DMS153 treated with DMSO at 0.1 percent for 48 hours (cell line): Measurements from ENCODE around the gene WT1.
"Not testable (repeated sequence)": the region's sequence is repeated elsewhere in the genome, so short reads cannot be mapped to it uniquely, and the experiment has no call there.

ENCODE experiments used
- DNase-seq: peaks from one replicate; lab custom pipeline; 2025; ENCODE audit not compliant: unreplicated experiment; lab: John Stamatoyannopoulos, UW

The WT1 gene

DNA sequence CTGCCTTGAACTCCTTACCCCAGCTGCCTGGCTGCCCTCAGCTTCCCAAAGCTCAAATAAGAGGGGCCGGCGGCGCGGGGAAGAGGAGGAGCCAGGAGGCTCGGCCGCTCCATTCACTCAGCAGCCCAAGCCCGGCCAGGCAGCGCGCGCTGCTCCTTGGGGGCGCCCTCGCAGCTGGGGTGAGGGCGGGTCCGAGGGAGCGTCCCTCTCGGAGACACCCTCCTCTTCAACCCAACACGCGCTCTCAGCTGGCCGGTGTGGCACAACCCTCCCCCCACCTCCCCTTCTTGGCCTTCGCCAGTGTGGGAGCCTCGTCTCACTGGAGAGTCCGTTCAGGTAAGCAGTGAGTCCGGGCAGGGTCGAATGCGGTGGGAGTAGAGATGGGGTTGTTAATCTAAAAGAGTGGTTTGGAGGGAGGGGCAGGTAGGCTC, at the start of gene WT1:
WT1 (minus strand) TSS at position 29 of the 431 bp plus-strand sequence.
- DNase-seq, result no peak

GRCh38 chr11:32479291-32479690, 44.0 kb upstream of the WT1 start:
- no peak for DNase-seq

- no peak for DNase-seq
Measured at GRCh38 chr11:32478277-32478731, 43.0 kb upstream of the WT1 start.

GRCh38 chr11:32473282-32473909, 38.1 kb upstream of the WT1 start:
- DNase-seq, result no peak

- no peak for DNase-seq
Measured at GRCh38 chr11:32472226-32472625, 36.9 kb upstream of the WT1 start.

DNA sequence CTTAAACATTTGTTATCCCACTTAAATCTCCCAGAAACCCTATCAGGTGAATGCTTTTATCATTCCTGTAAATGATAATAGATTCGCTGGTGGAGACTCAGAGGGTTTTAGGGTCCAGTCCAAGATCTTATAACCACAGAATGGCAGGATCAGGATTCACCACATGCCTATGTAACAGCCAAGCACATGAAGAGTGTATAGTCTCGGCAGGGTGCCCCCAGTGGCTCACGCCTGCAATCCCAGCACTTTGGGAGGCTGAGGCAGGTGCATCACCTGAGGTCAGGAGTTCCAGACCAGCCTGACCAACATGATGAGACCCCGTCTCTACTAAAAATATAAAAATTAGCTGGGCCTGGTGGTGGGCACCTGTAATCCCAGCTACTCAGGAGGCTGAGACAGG, 36.2 kb upstream of the WT1 start:
- DNase-seq, result not testable (repeated sequence)

GRCh38 chr11:32469791-32470190, 34.5 kb upstream of the WT1 start:
- DNase-seq, result no peak

DNA sequence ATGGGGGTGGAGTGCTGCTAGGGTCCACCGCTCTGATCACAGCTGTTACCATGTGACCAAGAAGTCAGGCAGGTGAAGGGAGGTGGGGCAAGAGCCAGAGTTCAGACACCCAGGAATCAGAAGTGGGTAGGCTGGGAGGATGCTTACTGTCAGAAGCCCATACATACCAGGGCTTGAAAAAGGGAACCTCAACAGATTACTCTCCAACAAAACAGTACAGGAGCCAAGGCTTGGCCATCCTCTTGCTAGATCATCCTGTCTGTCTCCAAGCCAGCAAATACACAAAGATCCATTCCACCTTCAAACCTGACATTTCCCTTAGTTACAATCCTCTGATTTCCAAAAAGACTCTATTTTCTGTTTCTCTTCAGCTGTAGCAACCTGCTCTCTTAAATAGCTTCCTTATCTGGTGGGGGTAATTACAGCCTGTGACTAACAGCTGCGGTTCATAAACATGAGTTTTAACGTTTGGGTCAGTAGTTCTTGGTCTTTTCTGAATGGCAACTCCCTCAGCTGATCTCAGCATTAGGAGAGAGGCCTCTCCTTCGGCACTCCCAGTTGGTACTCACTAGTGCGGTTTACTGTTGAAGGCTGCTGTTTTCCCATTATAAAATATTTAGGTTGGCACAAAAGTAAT, 31.1 kb upstream of the WT1 start:
- no peak for DNase-seq

GRCh38 chr11:32464078-32464477, 28.7 kb upstream of the WT1 start:
- DNase-seq, result no peak

DNA sequence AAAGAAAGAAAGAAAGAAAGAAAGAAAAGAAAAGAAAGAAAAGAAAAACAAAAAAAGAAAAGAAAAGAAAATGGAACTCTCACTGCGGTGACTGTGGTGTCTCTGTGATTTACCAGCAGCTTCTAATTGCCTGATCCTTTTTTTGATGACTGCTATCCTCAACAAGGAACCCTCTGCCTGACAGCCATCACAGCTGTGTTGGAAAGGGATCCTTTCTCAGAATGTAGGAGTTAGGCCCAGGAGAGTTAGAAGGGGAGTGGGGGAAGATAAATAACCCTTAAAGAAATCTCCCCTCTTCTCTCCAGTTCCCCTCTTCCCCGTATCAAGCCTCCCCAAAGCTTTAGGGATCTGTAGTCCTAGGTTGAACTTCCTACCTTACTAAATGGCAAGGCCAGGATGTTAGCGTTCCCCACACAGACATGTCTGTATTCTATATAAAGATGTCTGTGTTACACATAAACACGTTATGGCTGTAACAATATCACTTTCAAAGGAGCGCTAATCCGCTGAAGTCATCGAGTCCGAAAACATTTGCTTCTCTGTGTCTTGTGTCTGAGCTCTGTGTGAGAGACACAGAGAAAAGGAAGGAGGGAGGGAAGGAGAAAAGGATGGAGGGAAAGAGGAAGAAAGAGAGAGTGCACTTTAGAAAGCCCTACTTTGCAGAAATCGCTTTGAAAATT, 26.8 kb upstream of the WT1 start:
- DNase-seq, result no peak

GRCh38 chr11:32456864-32457263, 21.5 kb upstream of the WT1 start:
- DNase-seq, result no peak

- DNase-seq, result no peak
Measured at GRCh38 chr11:32454993-32455392, 19.7 kb upstream of the WT1 start.

- no peak for DNase-seq
Measured at GRCh38 chr11:32451808-32452207, 16.5 kb upstream of the WT1 start.

GRCh38 chr11:32450372-32450771, 15.0 kb upstream of the WT1 start:
- no peak for DNase-seq

- no peak for DNase-seq
Measured at GRCh38 chr11:32448232-32448631, 12.9 kb upstream of the WT1 start.

- DNase-seq, result no peak
Measured at GRCh38 chr11:32447252-32447651, 11.9 kb upstream of the WT1 start.

DNA sequence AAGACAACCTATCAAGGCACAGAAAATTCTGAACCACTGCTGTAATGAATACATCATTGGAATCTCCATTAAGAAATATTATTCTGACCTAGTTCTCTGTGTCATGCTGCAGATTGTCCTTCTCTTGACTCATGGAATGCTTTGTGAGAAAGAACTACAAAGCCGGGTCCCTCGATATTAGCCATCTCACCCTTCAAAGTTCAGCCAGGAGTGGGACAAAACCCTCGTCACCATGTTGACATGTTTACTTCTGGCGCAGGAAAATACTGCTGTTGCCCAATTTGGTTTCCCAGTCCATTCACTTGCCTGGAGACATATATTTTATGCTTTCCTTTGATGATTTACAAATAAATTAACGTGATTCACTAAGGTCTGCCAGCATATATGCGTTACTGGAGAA, 10.9 kb upstream of the WT1 start:
- DNase-seq, result no peak

DNA sequence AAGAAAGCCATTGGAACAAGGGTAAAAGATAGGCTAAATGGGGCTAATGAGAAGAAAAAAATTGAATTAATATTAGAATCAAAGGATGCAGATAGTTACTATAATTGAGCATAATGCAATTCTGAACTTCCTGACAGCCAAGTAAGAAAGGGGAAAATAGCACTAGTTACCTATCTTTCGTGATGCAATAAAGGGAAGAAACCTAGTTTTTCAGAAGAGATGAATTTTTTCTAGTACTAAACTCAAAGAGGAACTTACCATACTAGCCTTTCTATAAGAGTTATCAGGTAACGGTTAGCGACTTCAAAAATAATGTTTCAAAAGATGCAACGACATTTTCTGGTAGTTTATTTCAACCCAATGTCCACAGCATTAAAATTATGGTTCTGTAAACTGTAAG, 8.8 kb upstream of the WT1 start:
- DNase-seq, result no peak

GRCh38 chr11:32440916-32441315, 5.6 kb upstream of the WT1 start:
- DNase-seq, result no peak

- no peak for DNase-seq
Measured at GRCh38 chr11:32440312-32440908, 5.1 kb upstream of the WT1 start.

DNA sequence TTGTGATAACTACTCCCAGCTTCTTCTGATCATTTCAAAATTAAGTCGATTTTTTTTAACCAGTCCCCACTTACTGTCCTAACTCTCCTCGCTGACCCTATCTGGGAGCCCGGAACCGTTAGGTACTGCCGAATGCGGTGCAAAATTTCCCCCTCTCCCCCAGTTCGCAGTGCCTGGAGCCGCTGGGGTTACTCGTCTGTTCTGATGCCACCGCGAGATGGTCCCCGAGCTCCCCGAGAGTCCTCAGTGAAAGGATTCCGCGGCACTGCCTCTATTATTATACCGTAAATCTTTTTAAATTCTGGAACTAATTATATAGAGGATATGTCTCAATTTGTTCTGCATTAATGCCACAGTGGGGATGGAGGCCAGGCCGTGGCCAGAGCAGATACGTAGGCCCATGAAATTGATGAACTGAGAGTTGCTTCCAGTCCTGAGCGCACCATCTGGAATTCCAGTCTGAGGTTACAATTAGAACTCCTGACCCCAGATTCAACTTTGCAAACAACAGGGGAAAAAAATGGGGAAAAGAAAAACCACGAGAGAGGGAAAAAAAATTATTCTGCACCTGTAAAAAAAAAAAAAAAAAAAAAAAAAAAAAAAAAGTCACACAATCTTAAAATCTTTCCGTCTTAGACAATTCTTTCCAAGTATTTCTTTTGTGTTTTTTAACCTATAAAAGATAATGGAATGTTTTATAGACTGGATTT, 4.3 kb upstream of the WT1 start:
- no peak for DNase-seq
